ENCODE data around the gene SHB. TPM values are rescaled to one million over a fixed set of nuclear protein-coding genes. Genes with fewer than 3 reads are reported as not detected.

The SHB gene
- total RNA-seq, 1 experiment from 2014 or later = 56.4 TPM

- DNase-seq (peak; percentile 58), ATAC-seq (peak; percentile 29; the same call in 1 of the 2 replicates)
- Histone ChIP-seq H3F3A (ENCODE audit: low read length, unreplicated experiment) (no peaks in the 10 kb centered on the region), H3K79me2 (ENCODE audit: low read length) (peaks cover 99% of the 10 kb centered on the region), H3K9me2 (replicated peaks; ENCODE audit: low read length) (no peaks in the 10 kb centered on the region), H4K20me1 (ENCODE audit: low read length) (peaks cover 92% of the 10 kb centered on the region), H3K9me3 (ENCODE audit: low read length) (no peaks in the 10 kb centered on the region), H3K4me3 (ENCODE audit: low read length) (peak overlapping the region; percentile 41; the same call in 1 of the 2 replicates), H2AFZ (ENCODE audit: low read length) (no peak overlapping the region), H3K36me3 (ENCODE audit: low read depth, low read length) (peaks cover 37% of the 10 kb centered on the region), H3K4me1 (ENCODE audit: insufficient read depth, low read length) (peaks cover 39% of the 10 kb centered on the region), H3K4me2 (ENCODE audit: low read length) (peak overlapping the region; percentile 90), H3K27me3 (ENCODE audit: low read length) (no peaks in the 10 kb centered on the region), H3K27ac (ENCODE audit: low read length) (no peak overlapping the region), H3K9ac (ENCODE audit: low read length) (no peak overlapping the region)
- POLR2A ChIA-PET (ENCODE audit: unreplicated experiment) = no interaction called here
- intact Hi-C loops (cut with micrococcal nuclease) = no loop called here
- no peak for TF ChIP-seq EZH2phosphoT487 (IDR thresholded peaks at IDR 0.05; ENCODE audit: borderline replicate concordance, low read length)
- TF ChIP-seq CTCF (conservative IDR thresholded peaks at IDR 0.05; ENCODE audit: low read depth, low read length) = no peak
- no peak for TF ChIP-seq EZH2 (IDR thresholded peaks at IDR 0.05; ENCODE audit: low read length, unreplicated experiment)
- no TSS peak for BruUV-seq (replicated peaks)
- CTCF ChIA-PET = interaction anchor here (0.8 kb wide), 1 partner anchor 46 kb away, joined by 3 read pairs; no protein-coding TSS in a partner anchor
Observed at GRCh38 chr9:38062498-38063362, 6.3 kb downstream of the SHB start.

DNA sequence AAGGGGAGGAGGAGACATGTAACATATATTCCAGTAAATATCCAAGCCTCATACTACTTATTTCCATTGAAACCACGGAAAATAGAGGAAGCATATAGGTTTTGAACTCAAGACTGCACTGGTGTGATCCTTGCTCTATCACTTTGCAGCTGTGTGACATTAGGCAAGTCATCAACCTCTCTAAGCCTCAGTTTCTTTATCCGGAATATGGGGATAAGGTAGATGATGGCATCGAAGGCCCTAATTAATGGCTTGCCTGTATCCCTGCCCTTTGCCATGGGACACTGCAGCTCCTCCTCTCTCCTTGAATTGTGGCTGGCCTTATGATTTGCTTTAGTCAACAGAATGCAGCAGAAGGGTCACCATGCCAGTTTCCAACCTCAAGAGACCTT lies 6.9 kb downstream of the SHB start:
- Histone ChIP-seq H4K20me1 (ENCODE audit: low read length) (peaks cover 92% of the 10 kb centered on the region), H3F3A (ENCODE audit: low read length, unreplicated experiment) (no peaks in the 10 kb centered on the region), H3K9ac (ENCODE audit: low read length) (no peak overlapping the region), H2AFZ (ENCODE audit: low read length) (no peak overlapping the region), H3K4me2 (ENCODE audit: low read length) (peak overlapping the region; percentile 90; the same call in 1 of the 2 replicates), H3K4me1 (ENCODE audit: insufficient read depth, low read length) (peaks cover 39% of the 10 kb centered on the region), H3K9me2 (replicated peaks; ENCODE audit: low read length) (no peaks in the 10 kb centered on the region), H3K9me3 (ENCODE audit: low read length) (no peaks in the 10 kb centered on the region), H3K4me3 (ENCODE audit: low read length) (no peak overlapping the region), H3K79me2 (ENCODE audit: low read length) (peaks cover 99% of the 10 kb centered on the region), H3K36me3 (ENCODE audit: low read depth, low read length) (peaks cover 37% of the 10 kb centered on the region), H3K27me3 (ENCODE audit: low read length) (no peaks in the 10 kb centered on the region), H3K27ac (ENCODE audit: low read length) (no peak overlapping the region)
- no peak for ATAC-seq
- DNase-seq = no peak
- intact Hi-C loops (cut with micrococcal nuclease) = no loop called here
- ChIA-PET POLR2A (ENCODE audit: unreplicated experiment) (no interaction called here), CTCF (interaction anchor here (0.8 kb wide), 1 partner anchor 45 kb away, joined by 3 read pairs; no protein-coding TSS in a partner anchor)
- no TSS peak for BruUV-seq (replicated peaks)
- TF ChIP-seq EZH2phosphoT487 (IDR thresholded peaks at IDR 0.05; ENCODE audit: borderline replicate concordance, low read length) (no peak), CTCF (conservative IDR thresholded peaks at IDR 0.05; ENCODE audit: low read depth, low read length) (no peak), EZH2 (IDR thresholded peaks at IDR 0.05; ENCODE audit: low read length, unreplicated experiment) (no peak)
